Body of pancreas (tissue), 4 donors: ENCODE data around the gene GOLT1A. TPM values are rescaled to one million over a fixed set of nuclear protein-coding genes. Genes with fewer than 3 reads are reported as not detected.
A peak's percentile ranks its signal among the peaks of the same experiment; 100 is the strongest.

Experiments used
- ATAC-seq: fragments of 150-250 bp; one replicate; pipeline ENCODE4 v1.9.1; 2016
- DNase-seq, 4 donors: peaks; one replicate each; pipeline ENCODE4 v3.0.0-alpha.2; 2019
- H3K27ac ChIP-seq, 4 donors: fragments of 200-600 bp; sonication (generic); 1 replicate in 3 of 4; 2 replicates in 1 of 4; pipeline versions ENCODE4 v1.5.1 to v1.6.1; 2016 to 2019; ENCODE audit warnings: mild to moderate bottlenecking in 1 of 4, mixed read lengths in 1 of 4, moderate library complexity in 1 of 4
- H3K27me3 ChIP-seq, 2 donors: fragments of 200-600 bp; sonication (generic); one replicate each; pipeline ENCODE4 v1.6.0; 2016; ENCODE audit warnings: mild to moderate bottlenecking in 1 of 2
- H3K36me3 ChIP-seq, 2 donors: fragments of 200-600 bp; sonication (generic); replicated peaks in 1 of 2; 2 replicates each; pipeline ENCODE4 v1.5.1; 2016; ENCODE audit warnings: low read depth in 2 of 2; ENCODE audit not compliant: insufficient read depth in 1 of 2
- H3K4me1 ChIP-seq: fragments of 200-600 bp; sonication (generic); one replicate; pipeline ENCODE4 v1.6.0; 2016
- H3K4me3 ChIP-seq, 2 donors: fragments of 200-600 bp; sonication (generic); 1 replicate in 1 of 2; 2 replicates in 1 of 2; pipeline ENCODE4 v1.5.1; 2016 to 2019
- H3K9me3 ChIP-seq, 3 donors: fragments of 200-600 bp; sonication (generic); 1 replicate in 2 of 3; 2 replicates in 1 of 3; pipeline ENCODE4 v1.5.1; 2016
- POLR2A ChIP-seq, 3 donors: fragments of 450-650 bp; IDR thresholded peaks; one replicate each; pipeline ENCODE4 v1.6.1; 2016; ENCODE audit warnings: antibody characterized with exemption in 3 of 3, mild to moderate bottlenecking in 2 of 3
- WGBS, 2 donors: methylation state at CpG; one replicate each; pipeline ENCODE4 v1.1.5; 2017; 5-methylcytosine and 5-hydroxymethylcytosine counted together
- intact Hi-C: fragments of 100-400 bp; cut with DNase I; formaldehyde crosslinking; loops from one replicate; pipeline ENCODE4 v1.15.1; 2023
- total RNA-seq, 2 donors: library from RNA; depleted of rRNA; stranded (reverse); fragments of >200 nt; gene quantifications; one replicate each; pipeline ENCODE4 v1.1.0, GENCODE V29; 2016
- TF ChIP-seq, protein P1 (sequence below), 7 experiments: fragments of 450-650 bp in 4 of 7; fragments of 200-600 bp in 3 of 7; sonication (generic) in 3 of 7; IDR thresholded peaks; one replicate each; pipeline ENCODE4 v1.5.1; 2016 to 2019; ENCODE audit warnings: antibody characterized with exemption in 7 of 7

GOLT1A gene
- total RNA-seq, 2 donors from 2014 or later = 6.5 TPM; not detected in 1

DNA sequence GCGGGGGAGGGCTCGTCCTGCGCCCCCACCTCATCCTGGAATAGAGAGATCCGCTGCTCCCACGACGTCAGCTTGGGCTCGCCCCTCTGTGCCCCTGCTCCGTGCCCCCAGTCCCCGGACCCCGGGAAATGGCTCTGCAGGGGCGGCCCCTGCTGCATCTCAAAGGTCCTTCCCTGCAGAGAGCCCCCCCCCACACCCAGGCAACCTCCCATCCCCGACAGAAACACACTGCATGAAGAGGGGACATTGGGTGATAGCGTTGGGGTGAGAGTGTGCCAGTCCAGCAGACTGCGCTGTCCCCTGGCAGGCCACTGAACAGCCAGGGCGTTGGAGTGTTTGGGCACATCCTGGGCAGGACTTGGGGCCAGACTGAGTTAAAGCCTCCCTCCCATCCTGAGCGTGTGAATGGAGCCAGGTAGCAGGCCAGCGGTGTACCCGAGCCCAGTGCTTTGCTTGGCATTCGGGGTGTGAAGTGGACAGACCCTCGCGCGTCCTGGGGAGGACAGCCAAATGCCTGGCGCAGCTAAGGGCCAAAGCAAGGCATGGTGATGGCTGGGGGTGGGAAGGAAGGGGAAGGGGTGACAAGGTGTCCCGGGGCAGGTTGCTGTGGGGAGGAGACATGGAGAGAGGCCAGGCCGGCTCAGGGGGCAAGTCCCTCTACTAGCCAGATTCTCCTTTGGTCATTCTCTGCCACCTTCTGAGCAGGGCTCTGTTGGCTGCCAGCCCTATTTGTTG lies 61.3 kb downstream of the GOLT1A start:
- intact Hi-C loops = no loop called here
- Histone ChIP-seq H3K27me3 (no peaks in the 10 kb centered on the region), H3K9me3 (no peaks in the 10 kb centered on the region), H3K27ac (peak overlapping the region; percentile 13 to 76 (median 56)), H3K36me3 (no peaks in the 10 kb centered on the region), H3K4me3 (peak overlapping the region in 1 of 2 donors; percentile 45), H3K4me1 (peaks cover 23% of the 10 kb centered on the region)
- peak; percentile 19 for ATAC-seq
- TF ChIP-seq POLR2A (IDR thresholded peaks at IDR 0.05) = peak in 1 of 3 donors; percentile 35
- TF ChIP-seq, protein P1, sequence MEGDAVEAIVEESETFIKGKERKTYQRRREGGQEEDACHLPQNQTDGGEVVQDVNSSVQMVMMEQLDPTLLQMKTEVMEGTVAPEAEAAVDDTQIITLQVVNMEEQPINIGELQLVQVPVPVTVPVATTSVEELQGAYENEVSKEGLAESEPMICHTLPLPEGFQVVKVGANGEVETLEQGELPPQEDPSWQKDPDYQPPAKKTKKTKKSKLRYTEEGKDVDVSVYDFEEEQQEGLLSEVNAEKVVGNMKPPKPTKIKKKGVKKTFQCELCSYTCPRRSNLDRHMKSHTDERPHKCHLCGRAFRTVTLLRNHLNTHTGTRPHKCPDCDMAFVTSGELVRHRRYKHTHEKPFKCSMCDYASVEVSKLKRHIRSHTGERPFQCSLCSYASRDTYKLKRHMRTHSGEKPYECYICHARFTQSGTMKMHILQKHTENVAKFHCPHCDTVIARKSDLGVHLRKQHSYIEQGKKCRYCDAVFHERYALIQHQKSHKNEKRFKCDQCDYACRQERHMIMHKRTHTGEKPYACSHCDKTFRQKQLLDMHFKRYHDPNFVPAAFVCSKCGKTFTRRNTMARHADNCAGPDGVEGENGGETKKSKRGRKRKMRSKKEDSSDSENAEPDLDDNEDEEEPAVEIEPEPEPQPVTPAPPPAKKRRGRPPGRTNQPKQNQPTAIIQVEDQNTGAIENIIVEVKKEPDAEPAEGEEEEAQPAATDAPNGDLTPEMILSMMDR (IDR thresholded peaks at IDR 0.05) = no peak
- 35 to 45% methylated on average over 19 to 23 of the region's 25 CpGs for WGBS, 2 donors
- DNase-seq = peak in 1 of 4 donors; percentile 34

GRCh38 chr1:204151552-204152309 lies 62.1 kb downstream of the GOLT1A start, which contains the start of gene ETNK2:
TSS of gene ETNK2 (minus strand) at chr1:204152044. CDS start at chr1:204151852, 192 bp downstream.
- intact Hi-C loops = no loop called here
- ATAC-seq (peak; percentile 67), DNase-seq (peak; percentile 61 to 70 (median 68))
- H3K36me3 ChIP-seq = no peaks in the 10 kb centered on the region
- 0 to 1% methylated on average over 6 to 62 of the region's 94 CpGs for WGBS, 2 donors
- H3K27me3 ChIP-seq = no peaks in the 10 kb centered on the region
- H3K27ac ChIP-seq = peak within 1 kb of the TSS; percentile 39 to 76 (median 61)
- no peaks in the 10 kb centered on the region for H3K9me3 ChIP-seq
- peak within 1 kb of the TSS; percentile 48 to 68 for H3K4me3 ChIP-seq
- H3K4me1 ChIP-seq = peaks cover 23% of the 10 kb centered on the region
- no peak for TF ChIP-seq POLR2A (IDR thresholded peaks at IDR 0.05)
- TF ChIP-seq, protein P1 (IDR thresholded peaks at IDR 0.05) = no peak

- DNase-seq = peak in 3 of 4 donors; percentile 23 to 48 (median 37)
- H3K36me3 ChIP-seq = no peaks in the 10 kb centered on the region
- H3K4me1 ChIP-seq = peaks cover 23% of the 10 kb centered on the region
- 29 to 70% methylated on average over 5 to 32 of the region's 33 CpGs for WGBS, 2 donors
- H3K4me3 ChIP-seq = peak overlapping the region; percentile 48 to 68
- TF ChIP-seq, protein P1 (IDR thresholded peaks at IDR 0.05) = no peak
- peak; percentile 26 for ATAC-seq
- intact Hi-C loops = no loop called here
- peak overlapping the region; percentile 39 to 76 (median 61) for H3K27ac ChIP-seq
- H3K9me3 ChIP-seq = no peaks in the 10 kb centered on the region
- H3K27me3 ChIP-seq = no peaks in the 10 kb centered on the region
These were observed 62.9 kb downstream of the GOLT1A start for GRCh38 chr1:204150702-204151551.

DNA sequence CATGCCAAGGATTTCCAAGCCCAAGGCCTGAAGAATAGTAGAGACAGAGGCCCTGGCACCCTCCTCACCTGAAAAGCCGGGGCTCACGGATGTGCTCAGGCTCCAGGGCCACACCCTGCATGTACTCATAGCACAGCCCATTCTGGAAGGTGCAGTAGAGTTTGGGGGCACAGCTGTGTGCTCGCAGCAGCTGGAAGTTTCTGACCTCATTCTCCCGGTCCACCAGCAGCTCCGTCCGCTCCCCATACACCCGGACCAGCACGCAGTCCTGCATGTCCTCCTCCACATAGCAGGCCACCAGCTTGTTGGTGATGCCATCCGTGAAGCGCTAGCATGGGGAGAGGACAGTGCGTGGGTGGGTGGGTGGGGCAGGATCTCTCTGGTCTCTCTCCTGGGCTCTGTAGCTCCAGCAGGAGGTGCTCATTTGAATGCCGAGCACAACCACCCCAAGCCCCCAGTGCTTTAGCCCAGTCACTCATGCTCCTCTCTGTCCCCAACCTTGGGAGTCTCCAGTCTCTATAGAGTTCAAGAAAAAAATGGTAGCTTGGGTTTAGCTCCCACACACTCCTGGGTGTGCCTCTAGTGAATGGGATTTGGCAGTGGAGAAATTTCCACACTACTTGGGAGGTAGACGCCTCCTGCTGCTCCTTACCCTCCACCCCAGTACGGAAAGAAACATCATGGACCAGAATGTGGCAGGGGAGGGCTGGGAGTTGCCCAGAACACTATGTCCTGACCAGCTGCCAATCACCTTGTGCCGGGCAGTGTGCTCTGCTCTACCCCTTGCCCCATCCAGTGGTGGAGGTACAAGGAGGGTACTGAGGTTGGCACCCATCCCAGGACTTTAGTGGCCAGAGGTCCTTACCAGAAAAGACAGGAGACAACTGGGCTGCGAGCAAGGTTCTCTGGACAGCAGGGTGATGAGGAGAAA lies 63.9 kb downstream of the GOLT1A start:
- H3K4me1 ChIP-seq = peaks cover 27% of the 10 kb centered on the region
- TF ChIP-seq POLR2A (IDR thresholded peaks at IDR 0.05) = no peak
- TF ChIP-seq, protein P1 (IDR thresholded peaks at IDR 0.05) = no peak
- no peaks in the 10 kb centered on the region for H3K9me3 ChIP-seq
- no peaks in the 10 kb centered on the region for H3K27me3 ChIP-seq
- H3K36me3 ChIP-seq = no peaks in the 10 kb centered on the region
- peak overlapping the region in 1 of 4 donors; percentile 50 for H3K27ac ChIP-seq
- ATAC-seq (no peak), DNase-seq (peak in 3 of 4 donors; percentile 28 to 64 (median 45))
- WGBS, 2 donors = 81 to 83% methylated on average over 3 to 16 of the region's 16 CpGs
- H3K4me3 ChIP-seq = no peak overlapping the region
- intact Hi-C loops = no loop called here
